ENCODE measurements around the gene VASH1.
A peak's percentile ranks its signal among the peaks of the same experiment; 100 is the strongest.

VASH1 gene

GRCh38 chr14:76784881-76785280, 23.6 kb downstream of the VASH1 start:
- DNase-seq (ENCODE audit: low read depth in 3 of 3), result peak; percentile 17 to 60 (median 19)

- DNase-seq (ENCODE audit: low read depth in 3 of 3), result no peak
Measured at GRCh38 chr14:76786601-76787000, 25.3 kb downstream of the VASH1 start.

GRCh38 chr14:76792422-76792821, 31.2 kb downstream of the VASH1 start:
- no peak for DNase-seq (ENCODE audit: low read depth in 3 of 3)

GRCh38 chr14:76793324-76793723, 32.1 kb downstream of the VASH1 start:
- no peak for DNase-seq (ENCODE audit: low read depth in 3 of 3)

- no peak for DNase-seq (ENCODE audit: low read depth in 3 of 3)
Measured at GRCh38 chr14:76793956-76794355, 32.7 kb downstream of the VASH1 start.

GRCh38 chr14:76806446-76806845, 45.2 kb downstream of the VASH1 start:
- no peak for DNase-seq (ENCODE audit: low read depth in 3 of 3)

- DNase-seq (ENCODE audit: low read depth in 3 of 3), result no peak
Measured at GRCh38 chr14:76808011-76808410, 46.7 kb downstream of the VASH1 start.

GRCh38 chr14:76808990-76809389, 47.7 kb downstream of the VASH1 start:
- no peak for DNase-seq (ENCODE audit: low read depth in 3 of 3)

GRCh38 chr14:76810525-76810924, 49.3 kb downstream of the VASH1 start:
- no peak for DNase-seq (ENCODE audit: low read depth in 3 of 3)

GRCh38 chr14:76810953-76811400, 49.7 kb downstream of the VASH1 start:
- DNase-seq (ENCODE audit: low read depth in 3 of 3), result no peak

GRCh38 chr14:76811561-76811960, 50.3 kb downstream of the VASH1 start:
- no peak for DNase-seq (ENCODE audit: low read depth in 3 of 3)

- no peak for DNase-seq (ENCODE audit: low read depth in 3 of 3)
Measured at GRCh38 chr14:76812093-76812421, 50.8 kb downstream of the VASH1 start.

GRCh38 chr14:76812422-76813383, 51.4 kb downstream of the VASH1 start, which contains the start of gene ANGEL1:
Gene ANGEL1 (minus strand): TSS chr14:76812882. CDS start chr14:76812827, 55 bp downstream.
- DNase-seq (ENCODE audit: low read depth in 3 of 3), result peak; percentile 92 to 97 (median 93)

- no peak for DNase-seq (ENCODE audit: low read depth in 3 of 3)
Measured at GRCh38 chr14:76814726-76815645, 53.7 kb downstream of the VASH1 start.

GRCh38 chr14:76820700-76821099, 59.4 kb downstream of the VASH1 start:
- no peak for DNase-seq (ENCODE audit: low read depth in 3 of 3)

- no peak for DNase-seq (ENCODE audit: low read depth in 3 of 3)
Measured at GRCh38 chr14:76826122-76826521, 64.9 kb downstream of the VASH1 start, which contains the start of gene LRRC74A. Gene LRRC74A (plus strand): TSS chr14:76826408. CDS start chr14:76826698, 290 bp downstream.

- DNase-seq (ENCODE audit: low read depth in 3 of 3), result no peak
Measured at GRCh38 chr14:76827696-76828296, 66.5 kb downstream of the VASH1 start.

- no peak for DNase-seq (ENCODE audit: low read depth in 3 of 3)
Measured at GRCh38 chr14:76828339-76829012, 67.2 kb downstream of the VASH1 start.

- no peak for DNase-seq (ENCODE audit: low read depth in 3 of 3)
Measured at GRCh38 chr14:76829013-76829365, 67.7 kb downstream of the VASH1 start.

- DNase-seq (ENCODE audit: low read depth in 3 of 3), result no peak
Measured at GRCh38 chr14:76829650-76830421, 68.6 kb downstream of the VASH1 start.

GRCh38 chr14:76830556-76830955, 69.3 kb downstream of the VASH1 start:
- DNase-seq (ENCODE audit: low read depth in 3 of 3), result no peak

All from stimulated activated CD4-positive, alpha-beta T cell treated with anti-CD3 and anti-CD28 coated beads, TNF-alpha, amount 100 ng/mL, for 24 hours (primary cell).